ENCODE data around the gene CRKL.

DNA sequence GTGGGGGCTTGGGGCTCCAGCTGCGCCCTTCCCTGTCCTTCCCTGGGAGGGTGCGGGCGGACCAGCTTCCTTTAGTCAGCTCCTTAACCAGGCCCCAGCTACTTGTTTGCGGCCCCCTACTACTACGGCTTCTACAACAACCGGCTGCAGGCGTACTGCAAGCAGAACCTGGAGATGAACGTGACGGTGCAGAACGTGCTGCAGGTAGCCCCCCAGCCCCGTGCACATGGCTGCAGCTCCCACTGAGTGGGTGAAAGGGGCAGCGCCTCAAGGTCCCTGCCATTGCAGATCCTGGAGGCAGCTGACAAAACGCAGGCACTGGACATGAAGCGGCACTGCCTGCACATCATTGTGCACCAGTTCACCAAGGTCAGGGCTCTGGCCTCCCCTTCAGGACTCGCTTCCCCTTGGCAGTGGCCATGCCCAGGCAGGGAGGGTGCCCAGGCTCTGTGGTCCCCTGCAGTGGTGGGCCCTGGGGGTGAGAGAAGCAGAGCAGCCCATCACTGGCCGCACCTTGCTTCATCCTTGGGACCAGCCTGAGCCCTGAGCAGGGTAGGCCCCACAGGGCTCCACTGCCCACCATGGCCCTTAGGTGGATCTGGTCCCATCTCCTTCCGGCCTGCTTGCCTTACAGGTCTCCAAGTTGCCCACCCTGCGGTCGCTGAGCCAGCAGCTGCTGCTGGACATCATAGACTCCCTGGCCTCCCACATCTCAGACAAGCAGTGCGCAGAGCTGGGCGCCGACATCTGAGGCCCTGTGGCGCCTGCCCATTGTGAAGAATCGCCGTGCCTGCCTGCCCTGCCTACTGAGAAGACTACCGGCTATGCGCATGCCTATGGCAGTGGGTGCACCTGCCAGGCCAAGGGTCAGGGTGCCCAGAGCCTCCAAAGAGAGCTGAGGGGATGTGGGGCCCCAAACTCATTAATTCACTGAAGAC lies 79.7 kb downstream of the CRKL start:
- TF ChIP-seq EZH2 (IDR thresholded peaks at IDR 0.05; ENCODE audit: insufficient read depth, poor library complexity, severe bottlenecking) (no peak), EZH2phosphoT487 (IDR thresholded peaks at IDR 0.05; ENCODE audit: insufficient read depth, low read depth) (no peak)
